HepG2 (cell line): ENCODE results near the gene TTC28. TPM values are rescaled to one million over a fixed set of nuclear protein-coding genes. Genes with fewer than 3 reads are reported as not detected.
A peak's percentile ranks its signal among the peaks of the same experiment; 100 is the strongest.

Source experiments
- FLYWCH1 ChIP-seq: sonication (generic); formaldehyde crosslinking; IDR thresholded peaks from 2 replicates; pipeline ENCODE4 v1.8.1; 2023; ENCODE audit warnings: mild to moderate bottlenecking, missing genetic modification reagents
- GABPA ChIP-seq, 2 experiments: IDR thresholded peaks; 2 replicates each; pipeline ENCODE4 v1.6.1; 2011 to 2016; ENCODE audit warnings: low read depth in 2 of 2, low read length in 1 of 2, missing biosample characterization in 1 of 2, missing genetic modification characterization in 1 of 2
- HNRNPK ChIP-seq: fragments of 200-400 bp; formaldehyde crosslinking; IDR thresholded peaks from 2 replicates; pipeline ENCODE4 v1.6.1; 2018; ENCODE audit warnings: low read length, low read depth, moderate library complexity, mild to moderate bottlenecking; ENCODE audit not compliant: poor library complexity, severe bottlenecking
- PHF5A ChIP-seq: IDR thresholded peaks from one replicate; pipeline ENCODE4 v1.6.1; 2018; ENCODE audit warnings: low read depth, missing genetic modification reagents; ENCODE audit not compliant: unreplicated experiment
- SMAD1 ChIP-seq: sonication (generic); formaldehyde crosslinking; IDR thresholded peaks from 2 replicates; pipeline ENCODE4 v1.4.0; 2020; ENCODE audit warnings: missing genetic modification reagents, low read depth, mild to moderate bottlenecking, borderline replicate concordance
- SNAI1 ChIP-seq: sonication (generic); formaldehyde crosslinking; IDR thresholded peaks from 2 replicates; pipeline ENCODE4 v1.5.0; 2020; ENCODE audit warnings: mild to moderate bottlenecking, missing genetic modification reagents, borderline replicate concordance
- SSRP1 ChIP-seq: IDR thresholded peaks from 2 replicates; pipeline ENCODE4 v1.6.1; 2016; ENCODE audit warnings: control low read depth
- ZNF224 ChIP-seq: sonication (generic); formaldehyde crosslinking; IDR thresholded peaks from 2 replicates; pipeline ENCODE4 v1.5.0; 2020; ENCODE audit warnings: mild to moderate bottlenecking, missing genetic modification reagents
- ZNF775 ChIP-seq: sonication (generic); formaldehyde crosslinking; IDR thresholded peaks from 2 replicates; pipeline ENCODE4 v1.4.0; 2020; ENCODE audit warnings: missing genetic modification reagents, mild to moderate bottlenecking, moderate library complexity, borderline replicate concordance
- ZNF790 ChIP-seq: sonication (generic); formaldehyde crosslinking; IDR thresholded peaks from 2 replicates; pipeline ENCODE4 v1.8.0; 2022; ENCODE audit warnings: missing genetic modification reagents, mild to moderate bottlenecking, borderline replicate concordance
- ZZZ3 ChIP-seq: sonication (generic); formaldehyde crosslinking; IDR thresholded peaks from 2 replicates; pipeline ENCODE4 v1.4.0; 2020; ENCODE audit warnings: missing genetic modification reagents, mild to moderate bottlenecking, borderline replicate concordance
- polyA plus RNA-seq, 8 experiments: library from polyadenylated mRNA; depleted of rRNA in 3 of 8; stranded (reverse) in 7 of 8; unstranded in 1 of 8; fragments of >200 nt; fragmentation: Illumina TruSeq in 4 of 8; extraction: Trizol in 4 of 8; gene quantifications; 2 replicates each; pipeline versions ENCODE4 v1.2.1 to v1.2.3, GENCODE V29; 2011 to 2016; ENCODE audit warnings: low read depth in 4 of 8, missing spikeins in 1 of 8, mixed read lengths in 1 of 8; ENCODE audit not compliant: insufficient read depth in 1 of 8
- total RNA-seq, 5 experiments: library from RNA; depleted of rRNA; stranded (reverse); fragments of >200 nt; fragmentation: Illumina TruSeq; extraction: Trizol; gene quantifications; 2 replicates each; pipeline ENCODE4 v1.2.3, GENCODE V29; 2016; ENCODE audit warnings: low read depth in 1 of 5
- TF ChIP-seq, protein P1 (sequence below): IDR thresholded peaks from 2 replicates; pipeline ENCODE4 v1.6.1; 2016; ENCODE audit warnings: missing biosample characterization, missing genetic modification reagents, low read depth
- TF ChIP-seq, protein P2 (sequence below): sonication (generic); formaldehyde crosslinking; conservative IDR thresholded peaks from 2 replicates; pipeline ENCODE4 v1.4.0; 2020; ENCODE audit warnings: missing genetic modification reagents
- TF ChIP-seq, protein P3 (sequence below): sonication (generic); formaldehyde crosslinking; IDR thresholded peaks from 2 replicates; pipeline ENCODE4 v1.4.0; 2020; ENCODE audit warnings: missing genetic modification reagents
- TF ChIP-seq, protein P4 (sequence below): sonication (generic); formaldehyde crosslinking; IDR thresholded peaks from 2 replicates; pipeline ENCODE4 v1.4.0; 2020; ENCODE audit warnings: missing genetic modification reagents

The TTC28 gene
- total and polyA plus RNA-seq, 2 of the 13 experiments (the other 11 are each of a cell fraction or from before 2014, with no cell fraction given): 4.2 to 13.1 TPM

DNA sequence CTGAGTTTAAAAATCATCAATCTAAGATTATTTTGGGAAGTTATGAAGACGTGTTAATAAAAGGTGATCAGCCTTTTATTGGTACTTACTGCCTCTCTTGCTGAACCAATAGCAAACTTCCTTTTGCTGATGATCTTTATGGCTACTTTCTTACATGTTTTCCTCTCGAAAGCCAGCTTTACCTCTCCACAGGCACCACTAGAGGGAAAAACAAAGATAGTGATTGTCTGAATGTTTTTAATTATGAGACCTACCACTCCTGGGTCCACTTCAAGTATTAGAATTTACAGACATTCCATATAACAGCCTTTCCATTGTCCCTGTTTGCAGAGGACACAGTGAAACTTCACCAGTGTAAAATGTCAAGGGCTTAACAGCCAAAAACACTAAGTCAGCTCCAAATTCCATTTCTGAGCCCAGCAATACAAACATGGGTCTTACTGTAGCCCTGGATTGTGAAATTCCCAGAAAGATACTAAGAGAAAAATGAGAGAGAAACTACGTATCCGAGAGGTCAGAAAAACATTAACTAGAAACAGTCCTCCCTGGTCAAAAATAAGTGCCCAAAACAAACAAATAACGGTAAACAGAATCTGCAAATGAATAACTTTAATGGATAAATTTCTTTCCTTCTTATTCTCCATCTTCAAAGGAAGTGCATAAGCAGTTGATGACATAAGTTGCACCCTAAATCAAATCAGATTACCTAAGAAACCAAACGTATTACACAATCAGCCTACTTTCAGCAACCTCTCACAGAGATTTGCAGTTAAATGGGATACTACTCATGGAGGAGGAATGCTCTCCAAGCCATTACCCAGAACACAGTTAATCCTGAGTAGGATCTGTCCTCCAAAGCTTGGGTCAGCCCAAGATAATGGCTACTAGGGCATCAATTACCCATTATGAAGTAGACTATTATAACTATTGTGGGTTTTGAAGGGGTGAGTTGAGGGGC, 32.5 kb upstream of the TTC28 start (continued):
- TF ChIP-seq, protein P1, sequence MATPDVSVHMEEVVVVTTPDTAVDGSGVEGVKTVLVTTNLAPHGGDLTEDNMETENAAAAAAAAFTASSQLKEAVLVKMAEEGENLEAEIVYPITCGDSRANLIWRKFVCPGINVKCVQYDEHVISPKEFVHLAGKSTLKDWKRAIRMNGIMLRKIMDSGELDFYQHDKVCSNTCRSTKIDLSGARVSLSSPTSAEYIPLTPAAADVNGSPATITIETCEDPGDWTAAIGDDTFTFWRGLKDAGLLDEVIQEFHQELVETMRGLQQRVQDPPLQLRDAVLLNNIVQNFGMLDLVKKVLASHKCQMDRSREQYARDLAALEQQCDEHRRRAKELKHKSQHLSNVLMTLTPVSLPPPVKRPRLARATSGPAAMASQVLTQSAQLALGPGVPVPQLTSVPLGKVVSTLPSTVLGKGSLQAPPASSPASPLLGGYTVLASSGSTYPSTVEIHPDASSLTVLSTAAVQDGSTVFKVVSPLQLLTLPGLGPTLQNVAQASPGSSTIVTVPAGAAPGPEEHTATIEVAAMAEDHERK (CRISPR knock-in tag): no peak
- TF ChIP-seq ZNF775 (CRISPR knock-in tag) (peak; percentile 88; the same call in 1 of the 2 replicates), FLYWCH1 (CRISPR knock-in tag) (no peak), SNAI1 (CRISPR knock-in tag) (0 out of 2 replicates have a peak, but pooled peaks have one; percentile 61), HNRNPK (no peak), PHF5A (CRISPR knock-in tag) (peak; percentile 14), GABPA (IDR thresholded peaks at IDR 0.05; ENCODE audit: low read depth, low read length) (no peak), GABPA (CRISPR knock-in tag; IDR thresholded peaks at IDR 0.05; ENCODE audit: low read depth) (no peak; the same call in 1 of the 2 replicates), SSRP1 (no peak), SMAD1 (no peak), ZNF224 (CRISPR knock-in tag) (no peak), ZNF790 (CRISPR knock-in tag) (no peak), ZZZ3 (CRISPR knock-in tag) (no peak)
- TF ChIP-seq, protein P2, sequence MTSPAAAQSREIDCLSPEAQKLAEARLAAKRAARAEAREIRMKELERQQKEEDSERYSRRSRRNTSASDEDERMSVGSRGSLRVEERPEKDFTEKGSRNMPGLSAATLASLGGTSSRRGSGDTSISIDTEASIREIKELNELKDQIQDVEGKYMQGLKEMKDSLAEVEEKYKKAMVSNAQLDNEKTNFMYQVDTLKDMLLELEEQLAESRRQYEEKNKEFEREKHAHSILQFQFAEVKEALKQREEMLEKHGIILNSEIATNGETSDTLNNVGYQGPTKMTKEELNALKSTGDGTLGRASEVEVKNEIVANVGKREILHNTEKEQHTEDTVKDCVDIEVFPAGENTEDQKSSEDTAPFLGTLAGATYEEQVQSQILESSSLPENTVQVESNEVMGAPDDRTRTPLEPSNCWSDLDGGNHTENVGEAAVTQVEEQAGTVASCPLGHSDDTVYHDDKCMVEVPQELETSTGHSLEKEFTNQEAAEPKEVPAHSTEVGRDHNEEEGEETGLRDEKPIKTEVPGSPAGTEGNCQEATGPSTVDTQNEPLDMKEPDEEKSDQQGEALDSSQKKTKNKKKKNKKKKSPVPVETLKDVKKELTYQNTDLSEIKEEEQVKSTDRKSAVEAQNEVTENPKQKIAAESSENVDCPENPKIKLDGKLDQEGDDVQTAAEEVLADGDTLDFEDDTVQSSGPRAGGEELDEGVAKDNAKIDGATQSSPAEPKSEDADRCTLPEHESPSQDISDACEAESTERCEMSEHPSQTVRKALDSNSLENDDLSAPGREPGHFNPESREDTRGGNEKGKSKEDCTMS (CRISPR knock-in tag): no peak
- TF ChIP-seq, protein P3, sequence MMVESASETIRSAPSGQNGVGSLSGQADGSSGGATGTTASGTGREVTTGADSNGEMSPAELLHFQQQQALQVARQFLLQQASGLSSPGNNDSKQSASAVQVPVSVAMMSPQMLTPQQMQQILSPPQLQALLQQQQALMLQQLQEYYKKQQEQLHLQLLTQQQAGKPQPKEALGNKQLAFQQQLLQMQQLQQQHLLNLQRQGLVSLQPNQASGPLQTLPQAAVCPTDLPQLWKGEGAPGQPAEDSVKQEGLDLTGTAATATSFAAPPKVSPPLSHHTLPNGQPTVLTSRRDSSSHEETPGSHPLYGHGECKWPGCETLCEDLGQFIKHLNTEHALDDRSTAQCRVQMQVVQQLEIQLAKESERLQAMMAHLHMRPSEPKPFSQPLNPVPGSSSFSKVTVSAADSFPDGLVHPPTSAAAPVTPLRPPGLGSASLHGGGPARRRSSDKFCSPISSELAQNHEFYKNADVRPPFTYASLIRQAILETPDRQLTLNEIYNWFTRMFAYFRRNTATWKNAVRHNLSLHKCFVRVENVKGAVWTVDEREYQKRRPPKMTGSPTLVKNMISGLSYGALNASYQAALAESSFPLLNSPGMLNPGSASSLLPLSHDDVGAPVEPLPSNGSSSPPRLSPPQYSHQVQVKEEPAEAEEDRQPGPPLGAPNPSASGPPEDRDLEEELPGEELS (CRISPR knock-in tag): peak; percentile 78
- TF ChIP-seq, protein P4, sequence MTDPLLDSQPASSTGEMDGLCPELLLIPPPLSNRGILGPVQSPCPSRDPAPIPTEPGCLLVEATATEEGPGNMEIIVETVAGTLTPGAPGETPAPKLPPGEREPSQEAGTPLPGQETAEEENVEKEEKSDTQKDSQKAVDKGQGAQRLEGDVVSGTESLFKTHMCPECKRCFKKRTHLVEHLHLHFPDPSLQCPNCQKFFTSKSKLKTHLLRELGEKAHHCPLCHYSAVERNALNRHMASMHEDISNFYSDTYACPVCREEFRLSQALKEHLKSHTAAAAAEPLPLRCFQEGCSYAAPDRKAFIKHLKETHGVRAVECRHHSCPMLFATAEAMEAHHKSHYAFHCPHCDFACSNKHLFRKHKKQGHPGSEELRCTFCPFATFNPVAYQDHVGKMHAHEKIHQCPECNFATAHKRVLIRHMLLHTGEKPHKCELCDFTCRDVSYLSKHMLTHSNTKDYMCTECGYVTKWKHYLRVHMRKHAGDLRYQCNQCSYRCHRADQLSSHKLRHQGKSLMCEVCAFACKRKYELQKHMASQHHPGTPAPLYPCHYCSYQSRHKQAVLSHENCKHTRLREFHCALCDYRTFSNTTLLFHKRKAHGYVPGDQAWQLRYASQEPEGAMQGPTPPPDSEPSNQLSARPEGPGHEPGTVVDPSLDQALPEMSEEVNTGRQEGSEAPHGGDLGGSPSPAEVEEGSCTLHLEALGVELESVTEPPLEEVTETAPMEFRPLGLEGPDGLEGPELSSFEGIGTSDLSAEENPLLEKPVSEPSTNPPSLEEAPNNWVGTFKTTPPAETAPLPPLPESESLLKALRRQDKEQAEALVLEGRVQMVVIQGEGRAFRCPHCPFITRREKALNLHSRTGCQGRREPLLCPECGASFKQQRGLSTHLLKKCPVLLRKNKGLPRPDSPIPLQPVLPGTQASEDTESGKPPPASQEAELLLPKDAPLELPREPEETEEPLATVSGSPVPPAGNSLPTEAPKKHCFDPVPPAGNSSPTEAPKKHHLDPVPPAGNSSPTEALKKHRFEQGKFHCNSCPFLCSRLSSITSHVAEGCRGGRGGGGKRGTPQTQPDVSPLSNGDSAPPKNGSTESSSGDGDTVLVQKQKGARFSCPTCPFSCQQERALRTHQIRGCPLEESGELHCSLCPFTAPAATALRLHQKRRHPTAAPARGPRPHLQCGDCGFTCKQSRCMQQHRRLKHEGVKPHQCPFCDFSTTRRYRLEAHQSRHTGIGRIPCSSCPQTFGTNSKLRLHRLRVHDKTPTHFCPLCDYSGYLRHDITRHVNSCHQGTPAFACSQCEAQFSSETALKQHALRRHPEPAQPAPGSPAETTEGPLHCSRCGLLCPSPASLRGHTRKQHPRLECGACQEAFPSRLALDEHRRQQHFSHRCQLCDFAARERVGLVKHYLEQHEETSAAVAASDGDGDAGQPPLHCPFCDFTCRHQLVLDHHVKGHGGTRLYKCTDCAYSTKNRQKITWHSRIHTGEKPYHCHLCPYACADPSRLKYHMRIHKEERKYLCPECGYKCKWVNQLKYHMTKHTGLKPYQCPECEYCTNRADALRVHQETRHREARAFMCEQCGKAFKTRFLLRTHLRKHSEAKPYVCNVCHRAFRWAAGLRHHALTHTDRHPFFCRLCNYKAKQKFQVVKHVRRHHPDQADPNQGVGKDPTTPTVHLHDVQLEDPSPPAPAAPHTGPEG (CRISPR knock-in tag): no peak
